Measurements from ENCODE around the gene TCEAL3. TPM values are rescaled to one million over a fixed set of nuclear protein-coding genes. Genes with fewer than 3 reads are reported as not detected.
"Not testable (repeated sequence)": the region's sequence is repeated elsewhere in the genome, so short reads cannot be mapped to it uniquely, and the experiment has no call there.

TCEAL3 gene
- total and polyA plus RNA-seq, 9 of the 15 experiments (the other 6 are each of a cell fraction or from before 2014, with no cell fraction given) = not detected

DNA sequence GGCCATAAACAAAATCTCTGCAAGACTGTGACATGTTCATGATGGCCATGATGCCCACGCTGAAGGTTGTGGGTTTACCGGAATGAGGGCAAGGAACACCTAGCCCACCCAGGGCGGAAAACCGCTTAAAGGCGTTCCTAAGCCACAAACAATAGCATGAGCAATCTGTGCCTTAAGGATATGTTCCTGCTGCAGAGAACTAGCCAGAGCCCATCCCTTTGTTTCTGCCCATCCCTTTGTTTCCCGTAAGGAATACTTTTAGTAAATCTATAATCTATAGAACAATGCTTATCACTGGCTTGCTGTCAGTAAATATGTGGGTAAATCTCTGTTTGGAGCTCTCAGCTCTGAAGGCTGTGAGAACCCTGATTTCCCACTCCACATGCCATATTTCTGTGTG is 12.6 kb upstream of the TCEAL3 start:
- H3K9me1 ChIP-seq (ENCODE audit: control insufficient read depth, insufficient read depth, low read length); CTCF ChIA-PET (ENCODE audit: low intra/inter-chr PET ratio); H3K4me2 ChIP-seq (ENCODE audit: insufficient read depth, low read length); intact Hi-C loops (cut with micrococcal nuclease); H3K9me3 ChIP-seq (replicated peaks; ENCODE audit: control insufficient read depth, insufficient read depth, low read depth, low read length); ATAC-seq; H3K4me1 ChIP-seq (replicated peaks in 1 of 2; ENCODE audit: control insufficient read depth in 2 of 2, insufficient read depth in 2 of 2, low read length in 2 of 2); in situ Hi-C loops (cut with MboI); H3K4me3 ChIP-seq; FAIRE-seq; H3K79me2 ChIP-seq (ENCODE audit: control insufficient read depth, insufficient read depth, low read length); DNase-seq (ENCODE audit: extremely low read depth in 1 of 4, low spot score in 3 of 4); H3K9ac ChIP-seq (ENCODE audit: insufficient read depth in 1 of 2, low read depth in 2 of 2, low read length in 2 of 2); H2AFZ ChIP-seq (ENCODE audit: low read depth, low read length); H4K20me1 ChIP-seq (replicated peaks; ENCODE audit: control insufficient read depth, insufficient read depth, low read length); H3K36me3 ChIP-seq (ENCODE audit: control insufficient read depth, insufficient read depth, low read length); H3K27ac ChIP-seq (ENCODE audit: extremely low read depth, low read depth, low read length); BruUV-seq (replicated peaks); H3K27me3 ChIP-seq (ENCODE audit: control insufficient read depth in 2 of 2, insufficient read depth in 2 of 2, low read length in 2 of 2); POLR2A ChIA-PET: not testable (repeated sequence)
- 5% methylated on average over 6 of the region's 6 CpGs for WGBS (ENCODE audit: insufficient coverage, low coverage, missing lambda C conversion rate)

DNA sequence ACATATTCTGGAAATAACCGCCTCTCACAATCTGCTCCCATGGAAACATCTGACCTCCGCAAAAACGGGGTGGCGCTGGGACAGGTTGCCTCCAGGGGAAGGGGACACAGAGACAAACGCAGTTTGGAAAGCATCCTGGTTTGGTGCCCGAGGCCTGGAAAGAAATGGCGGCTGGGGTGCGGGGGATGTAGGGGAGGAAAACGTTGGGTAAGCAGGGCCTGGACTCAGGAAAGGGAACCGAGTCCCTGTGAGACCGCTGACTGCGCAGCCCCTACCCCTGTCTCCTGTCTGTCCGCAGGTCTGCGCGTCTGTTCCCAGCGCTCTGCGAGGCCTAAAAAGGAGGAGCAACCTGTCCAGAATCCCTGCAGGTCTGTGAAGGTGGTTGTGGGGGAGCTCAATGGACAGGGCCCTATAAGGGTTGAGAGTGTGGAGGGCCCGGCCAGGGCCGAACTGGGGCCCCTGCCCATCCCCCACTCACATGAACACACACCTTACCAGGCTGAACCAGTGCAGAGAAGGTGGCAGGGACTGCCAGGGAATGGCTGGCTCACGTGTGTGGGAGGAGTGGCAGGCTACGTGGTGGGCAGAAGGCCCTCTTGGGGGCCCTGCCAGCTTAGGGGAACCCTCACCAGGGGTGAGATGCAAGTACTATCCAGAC is 672 bp downstream of the TCEAL3 start:
- Histone ChIP-seq H3K9me3 (replicated peaks; ENCODE audit: control insufficient read depth, insufficient read depth, low read depth, low read length) (no peaks in the 10 kb centered on the region), H3K79me2 (ENCODE audit: control insufficient read depth, insufficient read depth, low read length) (no peaks in the 10 kb centered on the region), H3K36me3 (ENCODE audit: control insufficient read depth, insufficient read depth, low read length) (no peaks in the 10 kb centered on the region), H3K9me1 (ENCODE audit: control insufficient read depth, insufficient read depth, low read length) (no peaks in the 10 kb centered on the region), H3K27me3 (ENCODE audit: control insufficient read depth in 2 of 2, insufficient read depth in 2 of 2, low read length in 2 of 2) (peaks cover 0 to 5% of the 10 kb centered on the region in 2 experiments; a peak in 2 of 5 replicates), H3K9ac (ENCODE audit: insufficient read depth in 1 of 2, low read depth in 2 of 2, low read length in 2 of 2) (no peak overlapping the region), H3K4me3 (no peak overlapping the region), H2AFZ (ENCODE audit: low read depth, low read length) (no peak overlapping the region), H3K4me1 (replicated peaks in 1 of 2; ENCODE audit: control insufficient read depth in 2 of 2, insufficient read depth in 2 of 2, low read length in 2 of 2) (no peaks in the 10 kb centered on the region), H3K27ac (ENCODE audit: extremely low read depth, low read depth, low read length) (no peak overlapping the region), H4K20me1 (replicated peaks; ENCODE audit: control insufficient read depth, insufficient read depth, low read length) (no peaks in the 10 kb centered on the region; the same call in 1 of the 2 replicates), H3K4me2 (ENCODE audit: insufficient read depth, low read length) (no peak overlapping the region)
- intact Hi-C loops (cut with micrococcal nuclease) = no loop called here
- in situ Hi-C loops (cut with MboI) = no loop called here
- CTCF ChIA-PET (ENCODE audit: low intra/inter-chr PET ratio) = no interaction called here
- no TSS peak for BruUV-seq (replicated peaks)
- FAIRE-seq (no peak), ATAC-seq (no peak), DNase-seq (ENCODE audit: extremely low read depth in 1 of 4, low spot score in 3 of 4) (no peak)
- WGBS (ENCODE audit: insufficient coverage, low coverage, missing lambda C conversion rate) = 29% methylated on average over 12 of the region's 21 CpGs
- POLR2A ChIA-PET = no interaction called here
- TF ChIP-seq ZNF282 (CRISPR knock-in tag; IDR thresholded peaks at IDR 0.05) (no peak), ZNF175 (CRISPR knock-in tag; IDR thresholded peaks at IDR 0.05; ENCODE audit: low read depth) (no peak), STAG1 (CRISPR knock-in tag; IDR thresholded peaks at IDR 0.05; ENCODE audit: borderline replicate concordance) (no peak)
- TF ChIP-seq, protein P1, sequence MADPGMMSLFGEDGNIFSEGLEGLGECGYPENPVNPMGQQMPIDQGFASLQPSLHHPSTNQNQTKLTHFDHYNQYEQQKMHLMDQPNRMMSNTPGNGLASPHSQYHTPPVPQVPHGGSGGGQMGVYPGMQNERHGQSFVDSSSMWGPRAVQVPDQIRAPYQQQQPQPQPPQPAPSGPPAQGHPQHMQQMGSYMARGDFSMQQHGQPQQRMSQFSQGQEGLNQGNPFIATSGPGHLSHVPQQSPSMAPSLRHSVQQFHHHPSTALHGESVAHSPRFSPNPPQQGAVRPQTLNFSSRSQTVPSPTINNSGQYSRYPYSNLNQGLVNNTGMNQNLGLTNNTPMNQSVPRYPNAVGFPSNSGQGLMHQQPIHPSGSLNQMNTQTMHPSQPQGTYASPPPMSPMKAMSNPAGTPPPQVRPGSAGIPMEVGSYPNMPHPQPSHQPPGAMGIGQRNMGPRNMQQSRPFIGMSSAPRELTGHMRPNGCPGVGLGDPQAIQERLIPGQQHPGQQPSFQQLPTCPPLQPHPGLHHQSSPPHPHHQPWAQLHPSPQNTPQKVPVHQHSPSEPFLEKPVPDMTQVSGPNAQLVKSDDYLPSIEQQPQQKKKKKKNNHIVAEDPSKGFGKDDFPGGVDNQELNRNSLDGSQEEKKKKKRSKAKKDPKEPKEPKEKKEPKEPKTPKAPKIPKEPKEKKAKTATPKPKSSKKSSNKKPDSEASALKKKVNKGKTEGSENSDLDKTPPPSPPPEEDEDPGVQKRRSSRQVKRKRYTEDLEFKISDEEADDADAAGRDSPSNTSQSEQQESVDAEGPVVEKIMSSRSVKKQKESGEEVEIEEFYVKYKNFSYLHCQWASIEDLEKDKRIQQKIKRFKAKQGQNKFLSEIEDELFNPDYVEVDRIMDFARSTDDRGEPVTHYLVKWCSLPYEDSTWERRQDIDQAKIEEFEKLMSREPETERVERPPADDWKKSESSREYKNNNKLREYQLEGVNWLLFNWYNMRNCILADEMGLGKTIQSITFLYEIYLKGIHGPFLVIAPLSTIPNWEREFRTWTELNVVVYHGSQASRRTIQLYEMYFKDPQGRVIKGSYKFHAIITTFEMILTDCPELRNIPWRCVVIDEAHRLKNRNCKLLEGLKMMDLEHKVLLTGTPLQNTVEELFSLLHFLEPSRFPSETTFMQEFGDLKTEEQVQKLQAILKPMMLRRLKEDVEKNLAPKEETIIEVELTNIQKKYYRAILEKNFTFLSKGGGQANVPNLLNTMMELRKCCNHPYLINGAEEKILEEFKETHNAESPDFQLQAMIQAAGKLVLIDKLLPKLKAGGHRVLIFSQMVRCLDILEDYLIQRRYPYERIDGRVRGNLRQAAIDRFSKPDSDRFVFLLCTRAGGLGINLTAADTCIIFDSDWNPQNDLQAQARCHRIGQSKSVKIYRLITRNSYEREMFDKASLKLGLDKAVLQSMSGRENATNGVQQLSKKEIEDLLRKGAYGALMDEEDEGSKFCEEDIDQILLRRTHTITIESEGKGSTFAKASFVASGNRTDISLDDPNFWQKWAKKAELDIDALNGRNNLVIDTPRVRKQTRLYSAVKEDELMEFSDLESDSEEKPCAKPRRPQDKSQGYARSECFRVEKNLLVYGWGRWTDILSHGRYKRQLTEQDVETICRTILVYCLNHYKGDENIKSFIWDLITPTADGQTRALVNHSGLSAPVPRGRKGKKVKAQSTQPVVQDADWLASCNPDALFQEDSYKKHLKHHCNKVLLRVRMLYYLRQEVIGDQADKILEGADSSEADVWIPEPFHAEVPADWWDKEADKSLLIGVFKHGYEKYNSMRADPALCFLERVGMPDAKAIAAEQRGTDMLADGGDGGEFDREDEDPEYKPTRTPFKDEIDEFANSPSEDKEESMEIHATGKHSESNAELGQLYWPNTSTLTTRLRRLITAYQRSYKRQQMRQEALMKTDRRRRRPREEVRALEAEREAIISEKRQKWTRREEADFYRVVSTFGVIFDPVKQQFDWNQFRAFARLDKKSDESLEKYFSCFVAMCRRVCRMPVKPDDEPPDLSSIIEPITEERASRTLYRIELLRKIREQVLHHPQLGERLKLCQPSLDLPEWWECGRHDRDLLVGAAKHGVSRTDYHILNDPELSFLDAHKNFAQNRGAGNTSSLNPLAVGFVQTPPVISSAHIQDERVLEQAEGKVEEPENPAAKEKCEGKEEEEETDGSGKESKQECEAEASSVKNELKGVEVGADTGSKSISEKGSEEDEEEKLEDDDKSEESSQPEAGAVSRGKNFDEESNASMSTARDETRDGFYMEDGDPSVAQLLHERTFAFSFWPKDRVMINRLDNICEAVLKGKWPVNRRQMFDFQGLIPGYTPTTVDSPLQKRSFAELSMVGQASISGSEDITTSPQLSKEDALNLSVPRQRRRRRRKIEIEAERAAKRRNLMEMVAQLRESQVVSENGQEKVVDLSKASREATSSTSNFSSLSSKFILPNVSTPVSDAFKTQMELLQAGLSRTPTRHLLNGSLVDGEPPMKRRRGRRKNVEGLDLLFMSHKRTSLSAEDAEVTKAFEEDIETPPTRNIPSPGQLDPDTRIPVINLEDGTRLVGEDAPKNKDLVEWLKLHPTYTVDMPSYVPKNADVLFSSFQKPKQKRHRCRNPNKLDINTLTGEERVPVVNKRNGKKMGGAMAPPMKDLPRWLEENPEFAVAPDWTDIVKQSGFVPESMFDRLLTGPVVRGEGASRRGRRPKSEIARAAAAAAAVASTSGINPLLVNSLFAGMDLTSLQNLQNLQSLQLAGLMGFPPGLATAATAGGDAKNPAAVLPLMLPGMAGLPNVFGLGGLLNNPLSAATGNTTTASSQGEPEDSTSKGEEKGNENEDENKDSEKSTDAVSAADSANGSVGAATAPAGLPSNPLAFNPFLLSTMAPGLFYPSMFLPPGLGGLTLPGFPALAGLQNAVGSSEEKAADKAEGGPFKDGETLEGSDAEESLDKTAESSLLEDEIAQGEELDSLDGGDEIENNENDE (IDR thresholded peaks at IDR 0.05; ENCODE audit: low read depth, low read length) = no peak
